OCI-LY3 (cell line): ENCODE data around the gene ARRDC1.
"Not testable (repeated sequence)": the region's sequence is repeated elsewhere in the genome, so short reads cannot be mapped to it uniquely, and the experiment has no call there.

Experiments
- H2AFZ ChIP-seq: fragments of 200-600, 300-600 bp; shearing (Covaris generic); 2 replicates; pipeline ENCODE4 v1.6.0; 2014; ENCODE audit warnings: antibody characterized with exemption, low read depth, low read length
- H3K27ac ChIP-seq: fragments of 200-600, 300-600 bp; sonication (generic); 2 replicates; pipeline ENCODE4 v1.5.1; 2014; ENCODE audit warnings: mild to moderate bottlenecking, low read length, moderate library complexity, mixed read lengths
- H3K27me3 ChIP-seq: fragments of 200-600, 300-600 bp; sonication (generic); 2 replicates; pipeline ENCODE4 v1.6.1; 2014; ENCODE audit warnings: low read depth, low read length, mixed read lengths
- H3K36me3 ChIP-seq: fragments of 200-600, 300-600 bp; sonication (generic); replicated peaks from 2 replicates; pipeline ENCODE3; 2014; ENCODE audit warnings: low read depth, low read length, mixed read lengths
- H3K4me1 ChIP-seq: fragments of 300-600, 200-600 bp; sonication (generic); 2 replicates; pipeline ENCODE4 v1.6.1; 2014; ENCODE audit warnings: low read length, mixed read lengths
- H3K4me2 ChIP-seq: fragments of 200-600, 300-600 bp; sonication (generic); 2 replicates; pipeline ENCODE4 v1.6.1; 2014; ENCODE audit warnings: low read length, mixed read lengths
- H3K4me3 ChIP-seq: fragments of 300-600, 200-600 bp; sonication (generic); 2 replicates; pipeline ENCODE4 v1.5.1; 2014; ENCODE audit warnings: antibody characterized with exemption, mild to moderate bottlenecking, low read length, moderate library complexity
- H3K79me2 ChIP-seq: fragments of 300-600, 200-600 bp; shearing (Covaris generic); 2 replicates; pipeline ENCODE4 v1.6.1; 2014; ENCODE audit warnings: mild to moderate bottlenecking, low read length, mixed read lengths
- H3K9ac ChIP-seq: fragments of 300-600, 200-600 bp; shearing (Covaris generic); 2 replicates; pipeline ENCODE4 v1.6.0; 2014; ENCODE audit warnings: mild to moderate bottlenecking, low read length, moderate library complexity
- H3K9me3 ChIP-seq: fragments of 200-600, 300-600 bp; shearing (Covaris generic); 2 replicates; pipeline ENCODE4 v1.6.1; 2014; ENCODE audit warnings: low read length, mixed read lengths; ENCODE audit not compliant: insufficient read depth
- H4K20me1 ChIP-seq: fragments of 200-600, 300-600 bp; sonication (generic); 2 replicates; pipeline ENCODE4 v1.6.1; 2016; ENCODE audit warnings: low read length, mixed read lengths; ENCODE audit not compliant: insufficient read depth
- EZH2phosphoT487 ChIP-seq: fragments of 200-600 bp; shearing (Covaris generic); IDR thresholded peaks from 2 replicates; pipeline ENCODE4 v1.6.1; 2018; ENCODE audit warnings: antibody characterized with exemption, mixed run types, low read depth
- TF ChIP-seq, protein P1 (sequence below): fragments of 200-600, 300-600 bp; sonication (generic); IDR thresholded peaks from 2 replicates; pipeline ENCODE4 v1.5.1; 2014; ENCODE audit warnings: antibody characterized with exemption, low read length, low read depth

The ARRDC1 gene

DNA sequence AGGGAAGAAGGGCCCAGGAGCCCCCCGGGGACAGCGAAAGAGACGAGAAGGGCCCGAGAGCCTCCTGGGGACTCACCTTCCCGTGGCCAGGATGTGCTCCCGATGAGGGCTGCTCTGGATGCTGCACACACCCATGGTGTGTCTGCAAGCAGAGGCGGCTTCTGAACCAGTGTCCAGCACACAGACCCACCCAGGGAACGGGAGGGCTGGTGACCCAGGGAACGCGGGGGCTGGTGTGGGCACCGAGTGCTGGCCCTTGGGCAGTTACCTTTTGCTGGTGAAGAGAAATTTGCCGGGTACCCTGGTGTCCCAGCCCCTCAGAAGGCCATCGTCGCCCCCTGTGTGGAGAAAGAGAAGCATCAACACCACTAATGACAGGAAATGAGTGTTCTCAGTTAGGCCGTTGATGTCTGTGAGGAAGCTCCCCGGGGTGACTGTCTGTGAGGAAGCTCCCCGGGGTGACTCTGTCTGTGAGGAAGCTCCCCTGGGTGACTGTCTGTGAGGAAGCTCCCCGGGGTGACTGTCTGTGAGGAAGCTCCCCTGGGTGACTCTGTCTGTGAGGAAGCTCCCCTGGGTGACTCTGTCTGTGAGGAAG, 40.6 kb upstream of the ARRDC1 start:
- H3K36me3 ChIP-seq = peaks cover 26% of the 10 kb centered on the region
- H3K4me1 ChIP-seq = no peaks in the 10 kb centered on the region
- no peak overlapping the region for H2AFZ ChIP-seq
- H4K20me1 ChIP-seq = peaks cover 3% of the 10 kb centered on the region; the same call in 1 of the 2 replicates
- no peaks in the 10 kb centered on the region for H3K27me3 ChIP-seq
- H3K9ac ChIP-seq = no peak overlapping the region
- H3K27ac ChIP-seq = no peak overlapping the region
- no peak overlapping the region for H3K4me3 ChIP-seq
- H3K4me2 ChIP-seq = no peak overlapping the region
- peaks cover 4% of the 10 kb centered on the region; the same call in 1 of the 2 replicates for H3K79me2 ChIP-seq
- H3K9me3 ChIP-seq = no peaks in the 10 kb centered on the region
- TF ChIP-seq, protein P1, sequence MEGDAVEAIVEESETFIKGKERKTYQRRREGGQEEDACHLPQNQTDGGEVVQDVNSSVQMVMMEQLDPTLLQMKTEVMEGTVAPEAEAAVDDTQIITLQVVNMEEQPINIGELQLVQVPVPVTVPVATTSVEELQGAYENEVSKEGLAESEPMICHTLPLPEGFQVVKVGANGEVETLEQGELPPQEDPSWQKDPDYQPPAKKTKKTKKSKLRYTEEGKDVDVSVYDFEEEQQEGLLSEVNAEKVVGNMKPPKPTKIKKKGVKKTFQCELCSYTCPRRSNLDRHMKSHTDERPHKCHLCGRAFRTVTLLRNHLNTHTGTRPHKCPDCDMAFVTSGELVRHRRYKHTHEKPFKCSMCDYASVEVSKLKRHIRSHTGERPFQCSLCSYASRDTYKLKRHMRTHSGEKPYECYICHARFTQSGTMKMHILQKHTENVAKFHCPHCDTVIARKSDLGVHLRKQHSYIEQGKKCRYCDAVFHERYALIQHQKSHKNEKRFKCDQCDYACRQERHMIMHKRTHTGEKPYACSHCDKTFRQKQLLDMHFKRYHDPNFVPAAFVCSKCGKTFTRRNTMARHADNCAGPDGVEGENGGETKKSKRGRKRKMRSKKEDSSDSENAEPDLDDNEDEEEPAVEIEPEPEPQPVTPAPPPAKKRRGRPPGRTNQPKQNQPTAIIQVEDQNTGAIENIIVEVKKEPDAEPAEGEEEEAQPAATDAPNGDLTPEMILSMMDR = no peak
- TF ChIP-seq EZH2phosphoT487 = no peak

DNA sequence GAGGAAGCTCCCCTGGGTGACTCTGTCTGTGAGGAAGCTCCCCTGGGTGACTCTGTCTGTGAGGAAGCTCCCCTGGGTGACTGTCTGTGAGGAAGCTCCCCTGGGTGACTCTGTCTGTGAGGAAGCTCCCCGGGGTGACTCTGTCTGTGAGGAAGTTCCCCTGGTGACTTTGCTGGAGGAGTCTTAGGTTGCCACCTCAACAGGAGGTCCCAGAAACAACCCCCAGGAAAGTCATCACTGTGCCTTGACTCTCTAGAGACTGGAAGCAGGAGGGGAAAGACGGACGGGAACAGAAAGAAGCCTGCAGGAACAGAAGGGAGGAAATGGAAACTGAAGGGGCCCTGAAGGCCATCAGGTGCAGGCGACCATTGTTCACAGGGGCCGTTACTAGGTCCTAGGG, 37.0 kb upstream of the ARRDC1 start:
- not testable (repeated sequence) for H3K4me1 ChIP-seq, H3K9me3 ChIP-seq, H3K9ac ChIP-seq, H2AFZ ChIP-seq, H4K20me1 ChIP-seq, H3K4me2 ChIP-seq, H3K27ac ChIP-seq, H3K27me3 ChIP-seq, H3K4me3 ChIP-seq
- H3K79me2 ChIP-seq = peaks cover 21% of the 10 kb centered on the region
- peaks cover 38% of the 10 kb centered on the region for H3K36me3 ChIP-seq

DNA sequence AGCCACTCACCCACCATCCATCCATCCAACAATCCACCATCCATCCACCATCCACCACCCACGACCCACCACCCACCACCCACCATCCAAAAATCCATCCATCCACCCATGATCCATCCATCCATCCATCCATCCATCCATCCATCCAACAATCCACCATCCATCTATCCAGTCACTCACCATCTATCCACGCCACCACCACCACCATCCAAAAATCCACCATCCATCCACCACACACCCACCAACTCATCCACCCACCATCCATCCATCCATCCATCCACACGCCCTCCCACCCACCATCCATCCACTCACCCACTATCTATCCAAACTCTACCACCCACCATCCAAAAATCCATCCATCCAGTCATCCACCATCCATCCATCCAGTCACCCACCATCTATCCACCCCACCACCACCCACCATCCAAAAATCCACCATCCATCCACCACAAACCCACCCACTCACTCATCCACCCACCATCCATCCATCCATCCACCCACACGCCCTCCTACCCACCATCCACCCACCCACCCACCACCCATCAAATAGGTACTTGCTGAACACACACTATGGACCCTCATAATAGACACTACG, 35.8 kb upstream of the ARRDC1 start:
- H3K27me3 ChIP-seq = no peaks in the 10 kb centered on the region
- H3K79me2 ChIP-seq = peaks cover 31% of the 10 kb centered on the region
- no peaks in the 10 kb centered on the region for H3K9me3 ChIP-seq
- H4K20me1 ChIP-seq = peaks cover 3% of the 10 kb centered on the region; the same call in 1 of the 2 replicates
- no peak overlapping the region for H3K4me3 ChIP-seq
- peaks cover 4% of the 10 kb centered on the region for H3K4me1 ChIP-seq
- H3K36me3 ChIP-seq = peaks cover 34% of the 10 kb centered on the region
- no peak overlapping the region for H3K9ac ChIP-seq
- no peak overlapping the region for H2AFZ ChIP-seq
- H3K4me2 ChIP-seq = no peak overlapping the region
- H3K27ac ChIP-seq = no peak overlapping the region
- TF ChIP-seq, protein P1 = no peak
- no peak for TF ChIP-seq EZH2phosphoT487

DNA sequence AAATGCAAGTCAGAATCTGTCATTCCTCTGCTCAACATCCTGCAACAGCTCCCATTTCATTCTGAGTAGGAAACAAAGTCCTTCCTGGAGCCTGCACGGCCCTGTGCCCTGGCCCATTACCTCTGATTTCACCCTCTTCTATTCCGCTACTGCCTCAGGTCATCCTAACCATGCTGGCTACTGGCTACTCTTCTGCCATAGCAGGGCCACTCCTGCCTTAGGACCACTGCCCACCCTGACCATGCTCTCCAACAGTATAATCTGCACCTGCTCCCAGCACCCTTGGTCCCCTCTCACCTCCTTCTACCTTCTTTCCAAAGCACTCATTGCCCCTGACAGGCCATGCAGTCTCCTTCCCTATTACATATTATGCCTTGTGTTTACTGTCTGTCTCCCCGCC, 34.9 kb upstream of the ARRDC1 start:
- Histone ChIP-seq H3K4me1 (peaks cover 11% of the 10 kb centered on the region), H3K36me3 (peaks cover 36% of the 10 kb centered on the region), H4K20me1 (peaks cover 3% of the 10 kb centered on the region; the same call in 1 of the 2 replicates), H3K4me3 (no peak overlapping the region), H3K9me3 (no peaks in the 10 kb centered on the region), H3K4me2 (no peak overlapping the region), H2AFZ (no peak overlapping the region), H3K9ac (no peak overlapping the region), H3K27ac (no peak overlapping the region), H3K79me2 (peaks cover 36% of the 10 kb centered on the region), H3K27me3 (no peaks in the 10 kb centered on the region)
- no peak for TF ChIP-seq EZH2phosphoT487
- TF ChIP-seq, protein P1 = no peak
